ENCODE measurements around the gene NEK1.

DNA sequence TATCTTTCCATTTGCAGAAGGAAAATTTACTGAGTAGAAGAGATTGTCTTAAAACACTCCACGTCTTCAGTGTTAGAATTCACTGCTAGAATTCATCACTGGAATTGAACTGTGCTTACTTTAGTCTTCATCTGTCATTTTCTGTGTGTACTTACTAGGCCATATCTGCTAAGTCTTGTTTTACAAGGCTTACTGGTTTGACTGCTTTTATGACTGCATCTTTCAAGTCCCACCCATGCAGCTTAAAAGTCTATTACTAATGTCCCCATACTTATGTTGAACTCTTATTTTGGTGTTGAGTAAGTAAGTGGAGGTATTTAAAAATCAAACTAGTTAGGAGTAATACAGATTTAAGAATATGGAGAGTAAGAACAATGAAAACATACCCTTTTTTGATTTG, 22.6 kb upstream of the NEK1 start:
- TF ChIP-seq POLR2AphosphoS5 (IDR thresholded peaks at IDR 0.05) (peak in 2 of 3 donors; percentile 75 to 78), POLR2A (IDR thresholded peaks at IDR 0.05) (no peak), EP300 (IDR thresholded peaks at IDR 0.05) (no peak)
- TF ChIP-seq, protein P1, sequence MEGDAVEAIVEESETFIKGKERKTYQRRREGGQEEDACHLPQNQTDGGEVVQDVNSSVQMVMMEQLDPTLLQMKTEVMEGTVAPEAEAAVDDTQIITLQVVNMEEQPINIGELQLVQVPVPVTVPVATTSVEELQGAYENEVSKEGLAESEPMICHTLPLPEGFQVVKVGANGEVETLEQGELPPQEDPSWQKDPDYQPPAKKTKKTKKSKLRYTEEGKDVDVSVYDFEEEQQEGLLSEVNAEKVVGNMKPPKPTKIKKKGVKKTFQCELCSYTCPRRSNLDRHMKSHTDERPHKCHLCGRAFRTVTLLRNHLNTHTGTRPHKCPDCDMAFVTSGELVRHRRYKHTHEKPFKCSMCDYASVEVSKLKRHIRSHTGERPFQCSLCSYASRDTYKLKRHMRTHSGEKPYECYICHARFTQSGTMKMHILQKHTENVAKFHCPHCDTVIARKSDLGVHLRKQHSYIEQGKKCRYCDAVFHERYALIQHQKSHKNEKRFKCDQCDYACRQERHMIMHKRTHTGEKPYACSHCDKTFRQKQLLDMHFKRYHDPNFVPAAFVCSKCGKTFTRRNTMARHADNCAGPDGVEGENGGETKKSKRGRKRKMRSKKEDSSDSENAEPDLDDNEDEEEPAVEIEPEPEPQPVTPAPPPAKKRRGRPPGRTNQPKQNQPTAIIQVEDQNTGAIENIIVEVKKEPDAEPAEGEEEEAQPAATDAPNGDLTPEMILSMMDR (IDR thresholded peaks at IDR 0.05), result no peak

Data from stomach (tissue), 4 donors.